SK-N-SH (cell line): Measurements from ENCODE around the gene NAP1L1.

Experiments
- CTCF ChIP-seq: fragments of 200-600 bp; sonication (generic); IDR thresholded peaks from 2 replicates; pipeline ENCODE4 v1.6.1; 2017; ENCODE audit warnings: antibody characterized with exemption, mild to moderate bottlenecking, moderate library complexity
- EZH2phosphoT487 ChIP-seq: fragments of 200-600 bp; sonication (generic); IDR thresholded peaks from 2 replicates; pipeline ENCODE4 v1.6.1; 2017; ENCODE audit warnings: low read depth, mixed run types, mild to moderate bottlenecking, antibody characterized with exemption, moderate library complexity, borderline replicate concordance
- FOXM1 ChIP-seq: IDR thresholded peaks from 2 replicates; pipeline ENCODE4 v1.4.0; 2012; ENCODE audit warnings: low read depth, mild to moderate bottlenecking
- GATA2 ChIP-seq: sonication (generic); formaldehyde crosslinking; IDR thresholded peaks from 2 replicates; pipeline ENCODE4 v1.5.0; 2020; ENCODE audit warnings: mild to moderate bottlenecking, missing genetic modification reagents
- POLR2AphosphoS5 ChIP-seq: IDR thresholded peaks from 2 replicates; pipeline ENCODE4 v1.6.1; 2012; ENCODE audit warnings: low read depth, low read length
- RAD21 ChIP-seq: IDR thresholded peaks from 2 replicates; pipeline ENCODE4 v1.6.1; 2012; ENCODE audit warnings: mild to moderate bottlenecking, low read length
- TAF1 ChIP-seq: IDR thresholded peaks from 2 replicates; pipeline ENCODE4 v1.6.1; 2012; ENCODE audit warnings: low read depth, mild to moderate bottlenecking, low read length, moderate library complexity, borderline replicate concordance
- USF1 ChIP-seq: IDR thresholded peaks from 2 replicates; pipeline ENCODE4 v1.4.0; 2012; ENCODE audit warnings: low read depth, borderline replicate concordance

- TF ChIP-seq FOXM1 (no peak), EZH2phosphoT487 (no peak), CTCF (no peak), TAF1 (no peak), GATA2 (CRISPR knock-in tag) (no peak), RAD21 (no peak), USF1 (no peak), POLR2AphosphoS5 (0 out of 2 replicates have a peak, but pooled peaks have one; percentile 6)
Observed at GRCh38 chr12:76024942-76025600, 59.4 kb downstream of the NAP1L1 start.
